ENCODE results near the gene C2CD5.

C2CD5 gene

GRCh38 chr12:22518060-22518719 lies 26.2 kb downstream of the C2CD5 start:
- no peak for TF ChIP-seq CTCF (IDR thresholded peaks at IDR 0.05)

GRCh38 chr12:22514875-22515274 lies 29.5 kb downstream of the C2CD5 start:
- no peak for TF ChIP-seq CTCF (IDR thresholded peaks at IDR 0.05)

- TF ChIP-seq CTCF (IDR thresholded peaks at IDR 0.05), result no peak
These were observed 38.5 kb downstream of the C2CD5 start for GRCh38 chr12:22505826-22506225.

- TF ChIP-seq CTCF (IDR thresholded peaks at IDR 0.05), result no peak
These were observed 44.2 kb downstream of the C2CD5 start for GRCh38 chr12:22500100-22500499.

GRCh38 chr12:22499445-22499844 lies 44.9 kb downstream of the C2CD5 start:
- no peak for TF ChIP-seq CTCF (IDR thresholded peaks at IDR 0.05)

- no peak for TF ChIP-seq CTCF (IDR thresholded peaks at IDR 0.05)
These were observed 50.0 kb downstream of the C2CD5 start for GRCh38 chr12:22494319-22494718.

- TF ChIP-seq CTCF (IDR thresholded peaks at IDR 0.05), result no peak
These were observed 53.3 kb downstream of the C2CD5 start for GRCh38 chr12:22491034-22491433.

GRCh38 chr12:22488478-22488877 lies 55.9 kb downstream of the C2CD5 start:
- TF ChIP-seq CTCF (IDR thresholded peaks at IDR 0.05), result no peak
